GM19452 (cell line): ENCODE results near the gene MMAB.

ENCODE experiments used
- ATAC-seq: cut with Tn5 transposase; IDR thresholded peaks from one replicate; pipeline ENCODE4 v1.9.1; 2021; ENCODE audit not compliant: unreplicated experiment

The MMAB gene

DNA sequence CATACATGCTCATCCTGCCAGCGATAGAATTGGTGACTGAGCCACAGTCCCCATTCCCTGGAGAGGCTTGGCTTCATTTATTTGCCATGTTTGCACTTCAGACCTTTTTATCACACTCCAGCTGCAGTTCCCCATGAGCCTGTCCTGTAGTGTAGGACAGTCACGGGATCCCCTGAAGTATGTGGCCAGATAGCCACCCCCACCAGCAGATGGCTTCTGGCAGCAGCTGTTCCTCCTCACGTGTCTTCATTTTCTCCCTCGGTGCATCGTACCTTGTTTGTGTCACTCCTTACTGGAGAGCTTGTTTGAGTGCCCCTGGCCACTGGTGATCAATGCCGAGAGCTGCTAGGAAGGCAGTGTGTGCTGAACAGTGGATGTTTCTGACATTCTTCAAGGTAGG, 55.7 kb downstream of the MMAB start:
- ATAC-seq = no peak

DNA sequence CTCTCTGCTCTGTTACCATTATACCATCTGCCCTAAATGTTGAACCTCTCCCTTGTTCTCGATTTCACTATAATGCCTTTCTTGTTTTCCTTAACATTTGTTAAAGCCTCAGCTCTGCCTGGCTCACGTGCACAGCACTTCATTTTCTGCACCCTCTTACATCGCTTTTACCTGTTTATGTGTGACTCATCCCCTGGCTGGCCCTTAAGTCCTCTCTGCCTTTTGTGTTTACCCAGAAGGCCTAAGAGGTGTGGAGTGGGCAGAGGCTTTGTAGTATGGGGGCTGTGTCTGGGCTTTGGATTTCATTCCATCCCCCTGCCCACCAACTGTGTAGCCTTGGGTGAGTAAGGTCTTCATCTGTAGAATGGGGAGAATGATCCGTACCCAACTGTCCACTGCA, 59.3 kb downstream of the MMAB start:
- no peak for ATAC-seq

DNA sequence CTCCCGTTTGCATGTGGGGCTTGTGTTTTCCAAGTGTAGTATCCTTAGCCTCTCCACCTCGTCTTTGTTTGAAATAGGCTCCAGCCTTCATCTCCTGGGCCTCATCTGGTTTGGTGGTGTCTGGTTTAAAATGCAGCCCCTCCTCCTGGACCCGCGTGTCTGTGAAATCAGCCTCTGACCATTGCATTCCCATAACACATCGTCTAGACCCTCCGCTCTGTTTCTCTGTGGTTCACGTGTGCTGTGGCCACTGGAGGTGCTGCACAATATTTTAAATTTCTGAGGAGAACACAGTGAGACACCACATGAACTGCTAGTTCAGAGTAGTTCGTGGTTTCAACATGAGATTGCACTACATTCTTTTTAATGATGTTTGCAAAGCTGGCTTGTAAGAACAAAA, 60.3 kb downstream of the MMAB start:
- no peak for ATAC-seq

DNA sequence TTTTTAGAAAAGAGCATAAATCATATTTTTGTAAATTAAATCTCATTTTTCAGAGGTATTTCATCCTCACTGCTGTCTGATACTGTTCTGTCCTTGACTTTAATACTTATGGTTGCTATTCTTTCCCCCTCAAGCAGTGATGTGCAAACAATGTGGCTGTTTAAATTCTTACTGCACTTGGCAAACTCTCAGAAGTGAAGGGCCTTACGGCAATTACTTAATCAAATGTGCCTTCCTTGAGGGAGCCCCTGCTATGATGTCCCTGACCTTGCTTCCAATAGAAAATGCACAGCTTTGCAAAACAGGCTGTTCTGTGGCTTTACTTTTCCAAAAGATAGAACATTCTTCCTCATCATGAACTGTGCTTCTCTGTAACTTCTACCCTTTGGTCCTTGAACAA, 60.7 kb downstream of the MMAB start:
- ATAC-seq = no peak

DNA sequence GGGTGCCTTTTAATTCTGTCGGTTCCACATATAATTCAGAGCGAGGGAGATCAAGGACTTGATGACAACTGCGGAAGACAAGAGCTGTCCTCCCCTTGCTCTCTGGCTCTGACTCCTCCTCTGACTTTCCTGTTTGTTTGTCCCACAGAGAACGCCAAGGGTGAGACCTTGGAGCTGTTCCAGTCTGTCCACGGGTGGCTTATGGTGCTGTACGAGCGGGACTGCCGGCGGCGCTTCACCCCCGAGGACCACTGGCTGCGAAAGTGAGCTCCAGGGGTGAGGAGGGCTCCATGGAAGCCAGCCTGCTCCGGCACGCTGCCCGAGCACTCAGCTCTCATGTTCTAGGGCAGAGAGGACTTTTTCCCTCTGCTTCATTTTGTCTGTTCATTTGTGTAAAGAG, 63.1 kb downstream of the MMAB start:
- no peak for ATAC-seq

DNA sequence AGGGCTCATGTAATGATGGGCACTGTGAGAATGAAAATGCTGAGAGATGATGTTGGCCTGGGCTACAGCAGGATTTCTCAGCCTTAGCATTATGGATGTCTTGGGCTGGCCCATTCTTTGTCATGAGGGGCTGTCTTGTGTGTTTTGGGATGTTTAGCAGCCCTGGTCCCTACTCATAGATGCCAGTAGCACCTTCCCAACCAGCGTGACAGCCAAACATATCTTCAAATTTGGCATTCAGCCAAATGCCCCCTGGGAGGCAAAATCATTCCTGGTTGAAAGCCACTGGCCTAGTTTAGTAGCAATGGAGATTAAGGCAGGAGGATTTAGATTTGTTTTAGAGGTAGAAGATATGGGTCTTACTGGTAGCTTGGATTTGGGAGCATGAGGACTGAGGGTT, 69.2 kb downstream of the MMAB start:
- no peak for ATAC-seq
